GM10266 (cell line): ENCODE data around the gene MAP1LC3A.
"Not testable (repeated sequence)": the region's sequence is repeated elsewhere in the genome, so short reads cannot be mapped to it uniquely, and the experiment has no call there.

ENCODE experiments used
- DNase-seq: peaks from one replicate; pipeline ENCODE4 v3.0.0; 2012; ENCODE audit errors: extremely low spot score
- CTCF ChIP-seq: IDR thresholded peaks from 2 replicates; pipeline ENCODE4 v1.5.1; 2012; ENCODE audit warnings: mild to moderate bottlenecking, low read depth; ENCODE audit not compliant: control insufficient read depth, insufficient read depth; ENCODE audit errors: missing control alignments

The MAP1LC3A gene

GRCh38 chr20:34515484-34516246 is 42.9 kb upstream of the MAP1LC3A start:
- TF ChIP-seq CTCF: no peak
- DNase-seq: peak; percentile 78

GRCh38 chr20:34516247-34517113 is 42.0 kb upstream of the MAP1LC3A start, which contains the start of gene DYNLRB1:
Gene DYNLRB1, plus strand, starts transcription at chr20:34516422. Its CDS starts 37 bp downstream, at chr20:34516459.
- TF ChIP-seq CTCF: no peak
- DNase-seq: peak; percentile 89

- no peak for TF ChIP-seq CTCF
- DNase-seq: no peak
These were observed 41.4 kb upstream of the MAP1LC3A start for GRCh38 chr20:34517114-34517505.

- not testable (repeated sequence) for DNase-seq
These were observed 39.7 kb upstream of the MAP1LC3A start for GRCh38 chr20:34518863-34519262.

GRCh38 chr20:34519841-34520240 is 38.7 kb upstream of the MAP1LC3A start:
- DNase-seq: not testable (repeated sequence)

GRCh38 chr20:34522969-34523871 is 35.3 kb upstream of the MAP1LC3A start:
- TF ChIP-seq CTCF: peak; percentile 51
- DNase-seq: peak; percentile 28

- DNase-seq: no peak
- no peak for TF ChIP-seq CTCF
These were observed 34.1 kb upstream of the MAP1LC3A start for GRCh38 chr20:34524426-34524825.
